Measurements from ENCODE around the gene TDRD10. TPM values are rescaled to one million over a fixed set of nuclear protein-coding genes. Genes with fewer than 3 reads are reported as not detected.

Gene TDRD10
- total RNA-seq, 1 experiment from 2014 or later = not detected

- ChIA-PET POLR2A (ENCODE audit: unreplicated experiment) (no interaction called here), CTCF (no interaction called here)
- Histone ChIP-seq H3K9ac (ENCODE audit: low read length) (no peak overlapping the region), H3K9me2 (replicated peaks; ENCODE audit: low read length) (no peaks in the 10 kb centered on the region), H4K20me1 (ENCODE audit: low read length) (no peaks in the 10 kb centered on the region), H3K4me2 (ENCODE audit: low read length) (no peak overlapping the region), H3K36me3 (ENCODE audit: low read depth, low read length) (peaks cover 7% of the 10 kb centered on the region; the same call in 1 of the 2 replicates), H3K27ac (ENCODE audit: low read length) (no peak overlapping the region), H2AFZ (ENCODE audit: low read length) (no peak overlapping the region), H3F3A (ENCODE audit: low read length, unreplicated experiment) (no peaks in the 10 kb centered on the region), H3K4me1 (ENCODE audit: insufficient read depth, low read length) (peaks cover 7% of the 10 kb centered on the region), H3K79me2 (ENCODE audit: low read length) (no peaks in the 10 kb centered on the region), H3K9me3 (ENCODE audit: low read length) (no peaks in the 10 kb centered on the region), H3K27me3 (ENCODE audit: low read length) (no peaks in the 10 kb centered on the region), H3K4me3 (ENCODE audit: low read length) (no peak overlapping the region)
- DNase-seq = no peak
- TF ChIP-seq CTCF (conservative IDR thresholded peaks at IDR 0.05; ENCODE audit: low read depth, low read length) = no peak
- TF ChIP-seq EZH2phosphoT487 (IDR thresholded peaks at IDR 0.05; ENCODE audit: borderline replicate concordance, low read length) = no peak
- no peak for TF ChIP-seq EZH2 (IDR thresholded peaks at IDR 0.05; ENCODE audit: low read length, unreplicated experiment)
- BruUV-seq (replicated peaks) = no TSS peak
- ATAC-seq = no peak
- intact Hi-C loops (cut with micrococcal nuclease) = no loop called here
These were observed 45.4 kb upstream of the TDRD10 start for GRCh38 chr1:154456631-154457030.

- Histone ChIP-seq H3K27ac (ENCODE audit: low read length) (no peak overlapping the region), H3K79me2 (ENCODE audit: low read length) (no peaks in the 10 kb centered on the region), H3K9ac (ENCODE audit: low read length) (no peak overlapping the region), H3K4me2 (ENCODE audit: low read length) (no peak overlapping the region), H3K9me2 (replicated peaks; ENCODE audit: low read length) (no peaks in the 10 kb centered on the region), H3K9me3 (ENCODE audit: low read length) (no peaks in the 10 kb centered on the region), H2AFZ (ENCODE audit: low read length) (no peak overlapping the region), H3K4me3 (ENCODE audit: low read length) (no peak overlapping the region), H3K27me3 (ENCODE audit: low read length) (no peaks in the 10 kb centered on the region), H3K36me3 (ENCODE audit: low read depth, low read length) (peaks cover 7% of the 10 kb centered on the region; the same call in 1 of the 2 replicates), H4K20me1 (ENCODE audit: low read length) (no peaks in the 10 kb centered on the region), H3F3A (ENCODE audit: low read length, unreplicated experiment) (no peaks in the 10 kb centered on the region), H3K4me1 (ENCODE audit: insufficient read depth, low read length) (peaks cover 9% of the 10 kb centered on the region)
- ChIA-PET POLR2A (ENCODE audit: unreplicated experiment) (no interaction called here), CTCF (no interaction called here)
- BruUV-seq (replicated peaks) = no TSS peak
- intact Hi-C loops (cut with micrococcal nuclease) = no loop called here
- DNase-seq (no peak), ATAC-seq (no peak)
- TF ChIP-seq EZH2phosphoT487 (IDR thresholded peaks at IDR 0.05; ENCODE audit: borderline replicate concordance, low read length) (no peak), EZH2 (IDR thresholded peaks at IDR 0.05; ENCODE audit: low read length, unreplicated experiment) (no peak), CTCF (conservative IDR thresholded peaks at IDR 0.05; ENCODE audit: low read depth, low read length) (no peak)
These were observed 42.9 kb upstream of the TDRD10 start for GRCh38 chr1:154459080-154459479.

GRCh38 chr1:154460695-154461260, 41.2 kb upstream of the TDRD10 start:
- Histone ChIP-seq H3K36me3 (ENCODE audit: low read depth, low read length) (0 out of 2 replicates have a peak, but pooled peaks cover 3% of the 10 kb centered on the region), H3K27ac (ENCODE audit: low read length) (no peak overlapping the region), H3K4me1 (ENCODE audit: insufficient read depth, low read length) (peaks cover 9% of the 10 kb centered on the region), H3K79me2 (ENCODE audit: low read length) (no peaks in the 10 kb centered on the region), H3K27me3 (ENCODE audit: low read length) (no peaks in the 10 kb centered on the region), H3K4me3 (ENCODE audit: low read length) (no peak overlapping the region), H2AFZ (ENCODE audit: low read length) (no peak overlapping the region), H3F3A (ENCODE audit: low read length, unreplicated experiment) (no peaks in the 10 kb centered on the region), H3K9me2 (replicated peaks; ENCODE audit: low read length) (no peaks in the 10 kb centered on the region), H4K20me1 (ENCODE audit: low read length) (no peaks in the 10 kb centered on the region), H3K9ac (ENCODE audit: low read length) (no peak overlapping the region), H3K4me2 (ENCODE audit: low read length) (no peak overlapping the region), H3K9me3 (ENCODE audit: low read length) (no peaks in the 10 kb centered on the region)
- no peak for DNase-seq
- no TSS peak for BruUV-seq (replicated peaks)
- POLR2A ChIA-PET (ENCODE audit: unreplicated experiment) = no interaction called here
- no peak for ATAC-seq
- intact Hi-C loops (cut with micrococcal nuclease) = no loop called here
- CTCF ChIA-PET = no interaction called here
- TF ChIP-seq EZH2phosphoT487 (IDR thresholded peaks at IDR 0.05; ENCODE audit: borderline replicate concordance, low read length) (no peak), CTCF (conservative IDR thresholded peaks at IDR 0.05; ENCODE audit: low read depth, low read length) (no peak), EZH2 (IDR thresholded peaks at IDR 0.05; ENCODE audit: low read length, unreplicated experiment) (no peak)
